Neural progenitor cell (in vitro differentiated cells): Measurements from ENCODE around the gene ABCG4.

ENCODE experiments used
- EZH2 ChIP-seq: fragments of 200-600 bp; sonication (generic); IDR thresholded peaks from 2 replicates; pipeline ENCODE4 v1.6.1; 2017; ENCODE audit warnings: antibody characterized with exemption, mild to moderate bottlenecking, moderate library complexity
- TF ChIP-seq, protein P1 (sequence below): fragments of 200-600 bp; sonication (generic); IDR thresholded peaks from 2 replicates; pipeline ENCODE4 v1.5.1; 2017; ENCODE audit warnings: antibody characterized with exemption, mild to moderate bottlenecking

- TF ChIP-seq, protein P1, sequence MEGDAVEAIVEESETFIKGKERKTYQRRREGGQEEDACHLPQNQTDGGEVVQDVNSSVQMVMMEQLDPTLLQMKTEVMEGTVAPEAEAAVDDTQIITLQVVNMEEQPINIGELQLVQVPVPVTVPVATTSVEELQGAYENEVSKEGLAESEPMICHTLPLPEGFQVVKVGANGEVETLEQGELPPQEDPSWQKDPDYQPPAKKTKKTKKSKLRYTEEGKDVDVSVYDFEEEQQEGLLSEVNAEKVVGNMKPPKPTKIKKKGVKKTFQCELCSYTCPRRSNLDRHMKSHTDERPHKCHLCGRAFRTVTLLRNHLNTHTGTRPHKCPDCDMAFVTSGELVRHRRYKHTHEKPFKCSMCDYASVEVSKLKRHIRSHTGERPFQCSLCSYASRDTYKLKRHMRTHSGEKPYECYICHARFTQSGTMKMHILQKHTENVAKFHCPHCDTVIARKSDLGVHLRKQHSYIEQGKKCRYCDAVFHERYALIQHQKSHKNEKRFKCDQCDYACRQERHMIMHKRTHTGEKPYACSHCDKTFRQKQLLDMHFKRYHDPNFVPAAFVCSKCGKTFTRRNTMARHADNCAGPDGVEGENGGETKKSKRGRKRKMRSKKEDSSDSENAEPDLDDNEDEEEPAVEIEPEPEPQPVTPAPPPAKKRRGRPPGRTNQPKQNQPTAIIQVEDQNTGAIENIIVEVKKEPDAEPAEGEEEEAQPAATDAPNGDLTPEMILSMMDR: no peak
- no peak for TF ChIP-seq EZH2
These were observed 23.7 kb downstream of the ABCG4 start for GRCh38 chr11:119172513-119172912.
